ENCODE results near the gene RAB40B. TPM values are rescaled to one million over a fixed set of nuclear protein-coding genes. Genes with fewer than 3 reads are reported as not detected.

The RAB40B gene
- total and polyA plus RNA-seq, 2 of the 13 experiments (the other 11 are each of a cell fraction or from before 2014, with no cell fraction given) = 6.2 to 6.5 TPM

- TF ChIP-seq ZSCAN21 (CRISPR knock-in tag; IDR thresholded peaks at IDR 0.05; ENCODE audit: borderline replicate concordance) (peak; percentile 99), RNF219 (CRISPR knock-in tag; IDR thresholded peaks at IDR 0.05) (0 out of 2 replicates have a peak, but pooled peaks have one; percentile 50), HNF4A (CRISPR knock-in tag; IDR thresholded peaks at IDR 0.05) (peak; percentile 100), MED13 (CRISPR knock-in tag; IDR thresholded peaks at IDR 0.05) (no peak), HOXA3 (CRISPR knock-in tag; IDR thresholded peaks at IDR 0.05) (peak; percentile 97), PRPF4 (IDR thresholded peaks at IDR 0.05; ENCODE audit: low read depth, low read length, poor library complexity, severe bottlenecking) (no peak), PAXIP1 (CRISPR knock-in tag; conservative IDR thresholded peaks at IDR 0.05) (peak; percentile 94), ZNF674 (CRISPR knock-in tag; IDR thresholded peaks at IDR 0.05; ENCODE audit: low read depth) (no peak), ZNF556 (CRISPR knock-in tag; IDR thresholded peaks at IDR 0.05; ENCODE audit: borderline replicate concordance) (peak; percentile 86; the same call in 1 of the 2 replicates), MYC (CRISPR knock-in tag; IDR thresholded peaks at IDR 0.05; ENCODE audit: borderline replicate concordance) (peak; percentile 83; the same call in 1 of the 2 replicates), THAP9 (CRISPR knock-in tag; IDR thresholded peaks at IDR 0.05; ENCODE audit: borderline replicate concordance) (no peak; the same call in 1 of the 2 replicates), RXRB (CRISPR knock-in tag; IDR thresholded peaks at IDR 0.05; ENCODE audit: borderline replicate concordance) (peak; percentile 96), ZBTB46 (CRISPR knock-in tag; IDR thresholded peaks at IDR 0.05; ENCODE audit: borderline replicate concordance) (no peak), ZNF234 (CRISPR knock-in tag; conservative IDR thresholded peaks at IDR 0.05) (no peak), DDIT3 (CRISPR knock-in tag; IDR thresholded peaks at IDR 0.05) (peak; percentile 90; the same call in 1 of the 2 replicates), KLF11 (CRISPR knock-in tag; IDR thresholded peaks at IDR 0.05) (no peak), ZNF501 (CRISPR knock-in tag; IDR thresholded peaks at IDR 0.05) (peak; percentile 46)
Observed at GRCh38 chr17:82740906-82741759, 42.6 kb upstream of the RAB40B start (continued).
